ENCODE measurements around the gene PGF.

- TF ChIP-seq POLR2A (IDR thresholded peaks at IDR 0.05) = no peak
- no peak for TF ChIP-seq CTCF (IDR thresholded peaks at IDR 0.05)
- peak in 1 of 2 donors; percentile 45 for TF ChIP-seq POLR2AphosphoS5 (IDR thresholded peaks at IDR 0.05; ENCODE audit: insufficient read depth in 1 of 2, low read depth in 1 of 2)
Observed at GRCh38 chr14:74979442-74980397, 24.3 kb upstream of the PGF start.

Data from vagina (tissue), 2 donors.